Posterior vena cava (tissue), 2 donors: ENCODE results near the gene PLPPR1. TPM values are rescaled to one million over a fixed set of nuclear protein-coding genes. Genes with fewer than 3 reads are reported as not detected.
"Not testable (repeated sequence)": the region's sequence is repeated elsewhere in the genome, so short reads cannot be mapped to it uniquely, and the experiment has no call there.

ENCODE experiments used
- DNase-seq: peaks from one replicate; pipeline ENCODE4 v3.0.0-alpha.2; 2020; ENCODE audit warnings: low spot score
- intact Hi-C, 2 donors: fragments of 100-400 bp; cut with DNase I; formaldehyde crosslinking; loops; one replicate each; pipeline versions ENCODE4 v1.14.1 to v1.14.2; 2022 to 2023
- total RNA-seq, 2 donors: library from RNA; stranded (reverse); fragmentation: NEBNext Ultra II Directional; extraction: Animal tissue kit (Norgen Biotek cat#: 25700); gene quantifications; one replicate each; pipeline ENCODE4 v1.2.1, GENCODE V29; 2021
- donor health status: DM: yes; HTN: yes; CAD: no.
- donor health status: DM: yes; HTN: yes; CAD: no.

Gene PLPPR1
- total RNA-seq, 2 donors from 2014 or later: not detected

DNA sequence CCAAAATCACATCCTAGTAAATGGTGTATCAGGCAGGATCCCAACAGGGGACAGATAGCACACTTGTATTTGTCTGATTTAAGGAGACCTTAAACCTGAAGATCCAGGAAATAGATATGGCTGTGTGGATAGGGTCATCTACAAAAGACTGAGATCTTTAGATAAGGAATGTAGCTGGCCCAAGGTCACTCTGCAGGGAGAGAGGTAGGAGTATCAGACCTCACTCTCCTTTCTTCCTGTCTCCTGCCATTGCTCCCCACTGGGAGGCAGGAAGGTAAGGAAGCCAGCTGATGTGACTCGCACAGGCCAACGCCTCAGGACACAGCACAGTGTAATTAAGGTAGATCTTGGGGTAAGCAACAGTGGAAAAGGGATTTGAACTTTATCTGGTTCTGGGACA lies 85.8 kb downstream of the PLPPR1 start:
- intact Hi-C loops: no loop called here

DNA sequence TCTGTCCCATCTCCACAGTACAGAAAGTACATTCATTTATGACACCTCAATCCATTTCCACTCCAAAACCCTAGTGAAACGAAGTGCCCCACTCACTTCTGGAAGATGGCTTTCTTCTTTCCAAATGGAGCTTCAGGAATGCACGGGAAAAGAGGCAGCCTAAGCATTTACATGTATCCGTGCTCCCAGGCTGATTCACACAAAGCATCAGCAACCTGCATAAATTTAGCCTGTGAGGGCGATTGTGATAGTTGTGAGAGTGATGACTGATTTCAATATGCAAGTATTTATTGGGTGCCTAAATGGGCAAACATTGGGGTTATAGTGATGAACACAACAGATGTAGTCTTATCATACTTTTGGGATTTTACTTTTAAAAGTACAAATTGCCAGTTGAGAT lies 86.6 kb downstream of the PLPPR1 start:
- intact Hi-C loops: no loop called here
- no peak for DNase-seq

More for the DNA sequence above, 85.8 kb downstream of the PLPPR1 start:
- DNase-seq: no peak

DNA sequence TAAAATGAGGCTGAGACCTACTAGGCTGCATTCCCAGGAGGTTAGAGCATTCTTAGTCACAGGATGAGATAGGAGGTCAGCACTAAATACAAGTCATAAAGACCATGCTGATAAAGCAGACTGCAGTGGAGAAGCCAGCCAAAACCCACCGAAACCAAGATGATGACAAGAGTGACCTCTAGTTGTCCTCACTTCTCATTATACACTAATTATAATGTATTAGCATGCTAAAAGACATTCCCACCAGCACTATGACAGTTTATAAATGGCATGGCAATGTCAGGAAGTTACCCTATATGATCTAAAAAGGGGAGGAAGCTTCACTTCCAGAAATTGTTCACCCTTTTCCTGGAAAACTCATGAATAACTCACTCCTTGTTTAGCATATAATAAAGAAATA lies 88.6 kb downstream of the PLPPR1 start:
- no peak for DNase-seq
- intact Hi-C loops: no loop called here

DNA sequence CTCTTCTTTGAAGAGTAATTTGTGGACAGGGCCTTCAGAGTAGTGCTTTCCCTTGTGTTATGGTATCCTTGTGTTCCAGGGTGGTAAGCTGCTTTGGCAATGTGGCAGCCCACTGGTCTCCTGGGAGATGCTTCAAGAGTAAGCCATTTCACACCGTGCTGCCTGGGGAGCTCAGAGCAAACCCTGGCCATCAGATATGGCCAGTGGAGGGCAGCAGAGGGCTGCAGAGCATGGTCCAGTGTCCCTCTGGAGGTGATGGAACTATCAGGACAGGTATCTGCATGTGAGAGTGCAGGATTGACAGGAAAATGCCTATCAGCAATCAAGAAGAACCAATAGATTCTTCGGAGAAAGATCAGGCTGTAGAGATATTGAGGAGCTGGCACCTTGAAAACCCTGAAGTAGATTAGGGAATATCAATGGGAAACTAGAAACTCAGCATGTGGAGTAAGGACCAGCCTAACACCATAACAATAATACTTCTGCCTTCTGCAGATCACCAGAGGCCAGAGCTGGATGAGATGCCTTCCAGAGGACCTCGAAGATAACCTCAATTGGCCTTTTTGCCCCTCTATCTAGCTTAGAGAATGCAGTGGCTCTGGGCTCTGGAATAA lies 90.8 kb downstream of the PLPPR1 start:
- no peak for DNase-seq
- intact Hi-C loops: no loop called here

DNA sequence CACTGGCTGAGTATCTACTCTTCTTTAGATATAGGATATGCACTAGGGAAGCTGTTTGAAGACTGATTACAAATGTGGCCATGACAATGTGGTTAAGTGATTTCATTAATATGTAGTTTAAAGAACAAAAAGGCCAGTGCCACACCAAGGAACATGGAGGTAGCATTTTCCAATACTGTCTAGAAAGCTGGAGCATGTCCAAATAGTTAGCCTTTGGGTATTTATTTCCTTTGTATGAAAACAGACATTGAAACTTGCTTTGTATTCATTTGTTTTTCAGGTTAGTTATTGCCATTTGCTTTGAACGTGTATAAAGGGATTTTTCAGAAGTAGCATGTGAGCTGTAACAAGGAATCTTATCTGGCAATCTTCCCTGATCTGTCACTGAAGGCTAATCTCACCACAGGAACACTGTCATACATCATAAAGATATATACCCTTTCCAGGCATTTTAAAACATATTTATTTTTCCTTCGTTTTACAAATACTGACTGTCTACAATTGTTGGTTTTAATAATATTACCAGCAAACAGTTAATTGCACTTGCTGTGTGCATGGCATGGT lies 93.4 kb downstream of the PLPPR1 start:
- no peak for DNase-seq
- intact Hi-C loops: no loop called here

DNA sequence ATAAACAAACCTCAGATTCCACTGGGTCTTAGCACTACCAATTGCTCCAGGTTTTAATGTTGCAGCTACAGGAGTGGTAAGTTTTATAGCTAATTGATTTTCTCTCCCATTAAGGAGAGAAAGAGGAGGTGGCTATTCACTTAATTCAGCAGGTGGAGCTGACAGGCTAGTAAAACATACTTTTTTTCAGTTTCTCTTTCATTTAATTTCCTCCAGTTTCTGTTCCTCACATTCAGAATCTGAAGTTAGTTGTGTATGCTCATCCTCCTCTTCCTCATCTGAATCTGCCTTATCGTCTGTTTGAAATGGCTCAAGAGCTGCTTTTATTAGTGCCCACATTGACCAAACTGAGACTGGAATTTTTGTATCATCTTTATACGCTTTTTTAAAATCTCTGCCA lies 98.0 kb downstream of the PLPPR1 start:
- no peak for DNase-seq
- intact Hi-C loops: no loop called here

DNA sequence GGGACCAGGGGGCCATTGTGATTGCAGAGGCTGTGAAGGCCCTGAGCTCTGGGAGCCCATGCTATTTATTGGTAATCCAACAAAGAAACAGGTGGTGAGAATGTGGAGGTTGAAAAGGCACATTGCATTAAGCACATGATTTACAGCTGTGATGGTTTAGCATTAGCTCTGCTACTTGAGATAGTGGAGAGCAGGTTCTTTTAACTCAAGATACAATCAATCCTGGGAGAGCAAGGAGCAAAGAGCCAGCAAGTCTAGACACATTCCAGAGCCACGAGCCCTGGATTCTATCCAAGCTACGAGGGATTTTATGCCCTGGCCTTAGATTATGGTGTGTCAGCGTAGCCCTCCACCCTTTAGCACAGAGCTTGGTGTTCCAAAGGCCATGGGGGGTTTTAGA lies 98.8 kb downstream of the PLPPR1 start:
- intact Hi-C loops: not testable (repeated sequence)

DNA sequence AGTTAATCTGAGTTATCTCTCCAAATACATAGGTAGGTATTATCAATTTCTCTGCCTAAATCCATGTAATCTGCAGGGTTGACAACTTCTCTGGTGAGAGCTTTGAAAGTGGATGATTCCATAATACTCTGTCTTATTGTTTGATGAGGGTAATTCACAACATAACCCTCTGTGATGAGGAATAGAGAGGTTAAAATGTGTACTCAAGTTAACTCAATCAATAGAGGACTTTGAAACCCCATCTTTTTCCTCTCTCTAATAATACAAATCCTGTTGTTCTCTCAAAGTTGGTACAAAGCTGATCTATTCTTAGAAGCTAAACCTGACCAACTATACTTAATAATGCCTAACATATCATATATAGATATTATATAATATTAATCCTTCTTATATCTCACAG lies 100.1 kb downstream of the PLPPR1 start:
- DNase-seq: no peak
- intact Hi-C loops: no loop called here

More for the DNA sequence above, 98.8 kb downstream of the PLPPR1 start:
- not testable (repeated sequence) for DNase-seq

DNA sequence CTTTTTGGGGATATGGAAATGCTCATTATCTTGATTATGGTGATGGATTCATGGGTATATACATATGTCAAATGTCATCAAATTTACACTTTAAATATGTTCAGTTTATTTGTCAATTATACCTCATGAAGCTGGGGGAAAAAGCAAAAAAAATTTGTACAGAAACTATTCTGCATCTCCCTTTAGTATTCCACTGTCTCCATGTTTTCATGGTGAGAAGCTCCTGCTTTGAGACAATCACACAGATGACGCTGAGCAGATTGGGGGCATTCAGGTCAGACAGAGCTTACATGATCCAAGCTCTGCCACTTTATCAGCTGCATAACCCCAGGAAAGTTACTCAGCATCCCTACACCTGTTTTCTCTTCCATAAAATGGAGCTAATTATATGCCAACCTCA lies 101.5 kb downstream of the PLPPR1 start:
- intact Hi-C loops: no loop called here
- no peak for DNase-seq

DNA sequence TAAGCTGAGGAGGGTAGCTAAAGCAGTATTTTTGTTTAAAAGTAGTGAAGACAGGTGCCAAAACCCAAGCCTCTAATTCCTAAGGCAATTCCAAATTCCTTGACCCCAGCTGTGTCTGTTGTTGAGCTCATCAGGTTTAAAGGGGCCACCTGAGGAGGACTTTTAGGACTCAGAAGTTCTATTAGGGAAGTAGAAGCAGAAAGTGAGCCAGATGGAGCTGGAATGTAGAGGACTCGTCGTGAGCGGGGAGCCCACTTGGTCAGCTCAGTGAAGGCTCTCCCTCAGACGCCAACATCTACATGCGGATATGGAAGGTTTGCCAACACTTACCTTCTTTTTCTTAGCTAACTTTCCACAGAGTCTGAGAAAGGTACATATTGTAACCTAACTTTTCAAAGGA lies 102.8 kb downstream of the PLPPR1 start:
- DNase-seq: no peak
- intact Hi-C loops: no loop called here

DNA sequence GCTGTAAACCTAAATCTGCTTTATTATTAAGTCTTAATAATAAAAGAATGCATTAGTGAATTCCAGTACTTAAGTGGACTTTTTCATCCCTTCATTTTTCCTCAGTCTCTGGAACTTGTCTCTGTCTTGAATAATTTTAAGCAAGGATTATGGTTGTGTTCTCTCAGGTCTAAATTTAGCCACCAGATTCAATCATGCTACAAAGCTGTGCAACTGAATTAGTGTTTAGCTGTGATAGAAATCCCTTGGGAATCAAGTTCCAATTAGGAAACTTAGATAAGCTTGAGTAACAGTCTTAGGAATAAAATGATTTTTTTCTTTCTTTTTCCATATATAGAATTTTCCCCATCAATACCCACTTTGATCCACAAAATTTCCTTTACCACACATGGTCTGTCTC lies 104.3 kb downstream of the PLPPR1 start:
- intact Hi-C loops: no loop called here

DNA sequence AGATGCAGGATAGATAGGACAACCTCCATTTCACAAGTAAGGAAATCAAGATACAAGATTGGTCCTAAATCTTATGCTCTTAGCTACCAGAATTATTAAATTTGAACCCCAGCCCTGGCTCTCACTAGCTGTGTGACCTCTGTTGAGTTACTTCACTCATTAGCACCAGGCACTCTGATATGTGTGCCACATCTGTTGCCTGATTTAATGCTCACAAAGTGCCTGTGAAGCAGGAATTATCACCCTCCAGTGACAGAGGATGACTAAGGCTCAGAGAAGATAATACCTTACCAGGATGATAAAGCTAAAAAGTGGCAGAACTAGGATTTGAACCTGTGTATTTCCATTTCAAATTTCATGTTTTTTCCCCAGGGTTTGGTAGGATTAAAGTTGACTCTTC lies 110.0 kb downstream of the PLPPR1 start:
- DNase-seq: no peak
- intact Hi-C loops: no loop called here

More for the DNA sequence above, 104.3 kb downstream of the PLPPR1 start:
- DNase-seq: no peak

DNA sequence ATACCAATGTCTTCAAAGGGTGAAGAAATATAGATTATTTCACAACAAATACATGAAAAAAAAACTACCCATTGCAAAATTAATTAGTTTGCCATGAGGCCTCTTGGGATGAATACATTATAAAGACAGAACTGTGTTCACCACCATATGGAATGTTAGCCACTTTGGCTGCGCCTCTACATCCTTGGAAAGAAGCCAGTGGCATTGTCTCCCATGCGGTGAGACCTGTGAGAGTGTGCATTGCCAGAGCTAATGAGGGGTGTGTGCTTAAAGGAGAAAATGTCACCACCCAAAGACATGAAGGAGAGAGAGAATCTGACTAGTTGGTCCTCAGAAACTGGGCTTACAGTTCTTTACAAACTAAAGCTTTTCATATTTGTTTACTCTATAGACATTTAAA lies 110.6 kb downstream of the PLPPR1 start:
- no peak for DNase-seq
- intact Hi-C loops: no loop called here

DNA sequence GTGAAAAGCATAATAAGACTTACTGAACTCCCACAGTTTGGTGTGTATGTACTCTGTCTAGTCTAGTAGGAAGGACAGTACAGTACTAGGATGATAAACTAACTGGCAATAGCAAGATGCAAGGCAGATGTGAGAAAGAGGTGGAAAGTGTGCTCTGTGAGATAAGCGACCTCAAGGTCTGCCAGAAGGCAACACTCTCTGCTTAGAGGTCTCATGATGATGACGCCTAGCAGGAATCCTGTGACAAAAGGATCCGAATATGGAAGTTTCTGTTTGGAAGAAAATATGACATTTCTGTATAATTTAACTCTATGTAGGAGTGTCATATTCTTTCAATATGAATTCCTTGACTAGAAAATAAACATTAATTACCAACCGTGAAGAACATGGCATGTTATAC lies 112.2 kb downstream of the PLPPR1 start:
- intact Hi-C loops: no loop called here
- no peak for DNase-seq

DNA sequence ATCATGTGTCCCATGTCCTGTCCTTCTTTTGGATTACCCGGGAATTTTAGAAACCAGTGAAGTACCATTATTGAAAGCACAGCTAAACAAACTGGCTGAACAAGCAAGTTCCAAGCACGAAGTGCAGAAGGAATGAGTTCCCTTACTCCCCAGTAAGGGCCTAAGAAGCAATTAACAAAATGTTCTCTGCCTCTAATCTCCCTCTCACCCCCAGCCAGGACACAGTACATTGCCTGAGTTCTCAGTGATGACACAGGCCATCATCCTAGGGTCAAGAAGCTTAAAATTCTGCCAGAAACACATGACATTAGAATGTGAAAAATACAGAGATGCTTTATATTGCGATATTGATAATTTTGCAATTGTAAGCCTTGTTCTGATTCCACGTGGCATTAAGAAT lies 118.0 kb downstream of the PLPPR1 start:
- DNase-seq: no peak
- intact Hi-C loops: no loop called here

DNA sequence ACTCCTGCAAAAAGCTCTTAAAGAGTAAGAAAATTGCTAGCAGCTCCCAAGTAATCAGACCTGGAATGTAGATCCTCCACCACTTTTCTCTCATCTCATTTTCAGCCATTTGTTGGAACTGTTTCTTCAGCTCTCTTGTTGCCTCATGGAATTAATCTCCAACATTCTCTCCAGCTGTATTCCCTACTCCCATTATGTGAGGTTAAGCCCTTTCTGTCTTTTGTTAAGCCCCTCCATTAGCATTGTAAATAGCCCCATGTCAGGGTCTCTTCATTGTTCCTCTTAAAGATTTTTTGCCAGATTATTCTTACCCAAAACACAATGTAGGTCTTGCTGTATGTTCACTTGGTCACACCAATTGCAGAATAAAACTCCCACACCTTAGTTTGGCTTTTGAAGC lies 119.8 kb downstream of the PLPPR1 start:
- intact Hi-C loops: no loop called here
- DNase-seq: no peak

DNA sequence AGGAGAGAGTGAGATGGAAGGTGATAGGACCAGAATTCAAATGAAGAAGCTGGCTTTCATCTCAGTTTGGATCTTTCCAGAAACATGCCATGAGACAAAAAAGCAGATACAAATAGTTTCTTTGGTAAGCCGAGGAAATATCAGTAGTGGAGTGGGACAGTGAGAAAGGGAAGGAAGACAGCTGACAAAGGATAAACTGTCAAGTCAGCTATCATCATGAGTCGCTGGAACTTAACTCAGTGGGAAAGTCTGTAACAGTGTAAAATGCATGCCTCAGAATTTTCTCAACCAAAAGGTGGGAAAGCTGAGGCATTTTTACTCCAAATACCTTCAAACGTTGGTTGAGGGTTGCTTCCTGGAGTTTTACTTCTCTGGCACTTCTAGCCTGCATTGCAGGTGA lies 129.8 kb downstream of the PLPPR1 start:
- DNase-seq: no peak

DNA sequence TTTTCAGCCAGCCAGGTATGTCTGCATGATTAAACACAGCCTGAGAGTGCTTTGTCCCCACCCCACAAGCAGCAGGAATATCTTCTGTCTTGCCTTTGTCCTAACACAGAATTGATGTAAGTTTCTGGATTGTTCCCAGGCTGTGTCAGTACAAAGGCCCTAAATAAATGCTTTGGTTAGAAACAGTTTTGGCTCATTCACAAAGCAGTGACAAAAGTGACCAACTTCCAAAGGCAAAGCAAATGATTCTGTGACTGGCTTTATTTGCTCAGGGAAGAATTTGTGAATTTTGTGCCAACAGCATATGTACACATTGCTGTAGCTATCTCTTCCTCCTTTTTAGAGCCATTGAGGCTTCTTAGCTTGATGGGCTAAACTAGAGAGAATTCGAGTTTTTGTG lies 133.7 kb downstream of the PLPPR1 start:
- intact Hi-C loops: no loop called here
- DNase-seq: no peak

More for the DNA sequence above, 129.8 kb downstream of the PLPPR1 start:
- intact Hi-C loops: no loop called here

DNA sequence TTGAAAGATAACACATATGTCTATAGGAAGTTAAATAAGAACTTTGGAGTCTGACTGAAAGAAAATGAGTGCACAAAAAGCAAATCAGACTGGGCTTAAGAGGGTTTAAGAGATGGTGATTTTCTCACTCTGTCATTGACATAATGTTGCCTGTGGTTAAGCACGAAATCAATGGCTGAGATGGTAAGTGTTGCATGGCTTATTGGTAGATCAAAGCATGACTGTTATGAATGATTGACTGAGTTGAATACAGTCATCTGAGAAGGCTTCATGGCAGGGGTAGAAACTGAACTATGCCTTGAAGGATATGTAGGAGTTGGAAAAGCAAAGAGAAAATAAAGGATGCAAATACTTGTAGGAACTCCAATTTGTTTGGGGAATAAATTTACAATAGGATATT lies 136.6 kb downstream of the PLPPR1 start:
- no peak for DNase-seq
- intact Hi-C loops: no loop called here

DNA sequence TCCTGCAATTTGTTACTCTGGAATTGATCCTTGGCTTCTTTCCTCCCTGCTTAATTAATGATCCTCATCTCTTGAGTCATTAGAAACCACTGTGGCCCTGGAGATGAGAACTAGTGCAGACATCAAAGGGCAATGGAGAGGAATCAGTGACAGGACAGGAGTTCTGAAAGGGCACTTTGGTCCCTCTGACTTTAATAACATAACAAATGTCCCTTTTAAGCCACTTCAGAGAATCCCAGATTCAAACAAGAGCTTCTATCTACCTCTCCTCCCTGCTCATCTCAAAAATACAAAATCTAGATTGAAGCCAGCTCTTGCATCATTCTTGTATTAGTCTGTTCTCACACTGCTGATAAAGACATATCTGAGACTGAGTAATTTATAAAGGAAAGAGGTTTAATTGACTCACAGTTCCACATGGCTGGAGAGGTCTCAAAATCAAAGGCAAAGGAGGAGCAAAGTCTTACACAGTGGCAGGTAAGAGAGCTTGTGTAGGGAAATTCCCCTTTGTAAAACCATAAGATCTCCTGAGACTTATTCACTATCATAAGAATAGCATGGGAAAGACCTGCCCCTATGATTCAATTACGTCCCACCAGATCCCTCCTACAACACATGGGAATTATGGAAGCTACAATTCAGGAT lies 139.1 kb downstream of the PLPPR1 start:
- DNase-seq: no peak
- intact Hi-C loops: no loop called here

DNA sequence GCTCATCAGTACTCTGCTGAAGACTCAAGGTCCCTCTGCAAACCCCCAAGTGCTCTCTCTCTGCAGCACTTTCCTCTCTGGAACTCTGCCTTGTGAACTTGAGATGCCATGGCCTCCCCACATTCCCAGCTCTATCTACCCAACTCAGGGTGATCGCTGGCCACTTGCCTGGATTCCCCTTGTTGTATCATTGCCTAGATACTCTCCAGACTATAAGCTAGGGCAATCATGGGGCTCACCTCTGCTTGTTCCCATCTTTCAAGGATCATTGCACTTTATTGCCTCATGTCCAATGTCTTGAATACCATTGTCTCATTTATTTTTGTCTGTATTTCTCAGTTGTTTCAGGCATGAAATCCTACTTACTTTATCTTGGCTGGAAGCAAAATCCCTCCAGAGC lies 144.1 kb downstream of the PLPPR1 start:
- intact Hi-C loops: no loop called here
- DNase-seq: no peak
